GM12878 (cell line): ENCODE measurements around the gene LGALS4. TPM values are rescaled to one million over a fixed set of nuclear protein-coding genes. Genes with fewer than 3 reads are reported as not detected.

Source experiments
- ATAC-seq: fragments of 200-7000 bp; cut with Tn5 transposase; 3 replicates; pipeline ENCODE4 v1.9.1; 2020; ENCODE audit warnings: mild to moderate bottlenecking, moderate library complexity
- BruUV-seq: library from RNA; stranded (reverse); fragments of 400-500 nt; replicated peaks from 2 replicates; lab custom pipeline; 2021; lab: Mats Ljungman, UMichigan
- CTCF ChIA-PET: fragments of 300-600 bp; sonication (Branson Sonifier 250); formaldehyde crosslinking; extraction: SDS; loops from one replicate; lab custom pipeline; 2021; ENCODE audit warnings: inconsistent platforms; lab: Yijun Ruan, JAX
- POLR2A ChIA-PET: fragments of 350-600 bp; formaldehyde crosslinking; extraction: SDS; loops from one replicate; lab custom pipeline; 2021; ENCODE audit warnings: inconsistent platforms; lab: Charles Lee
- RAD21 ChIA-PET: fragments of 300-600 bp; sonication (Branson Sonifier 250); formaldehyde crosslinking; loops from one replicate; lab custom pipeline; 2023; ENCODE audit warnings: antibody characterized with exemption; ENCODE audit not compliant: unreplicated experiment; lab: Charles Lee
- SMC1A ChIA-PET: fragments of 300-600 bp; sonication (Branson Sonifier 250); formaldehyde crosslinking; loops from one replicate; lab custom pipeline; 2023; ENCODE audit not compliant: unreplicated experiment, uncharacterized antibody; lab: Charles Lee
- DNase-seq: peaks from one replicate; pipeline ENCODE4 v3.0.0-alpha.2; 2011; ENCODE audit warnings: low read depth, low spot score
- FAIRE-seq: peaks from 3 replicates; lab custom pipeline; 2011; peaks lifted over from hg19 to GRCh38; lab: Jason Lieb, UNC
- H2AFZ ChIP-seq: 2 replicates; pipeline ENCODE4 v1.6.0; 2011; ENCODE audit warnings: low read depth, low read length, control low read depth; ENCODE audit not compliant: control insufficient read depth
- H3K27ac ChIP-seq: 2 replicates; pipeline ENCODE4 v1.5.1; 2011; ENCODE audit warnings: control low read depth; ENCODE audit not compliant: control insufficient read depth, insufficient read depth
- H3K27me3 ChIP-seq, 2 experiments: replicated peaks in 1 of 2; 2 replicates each; pipeline versions ENCODE4 v1.6.0 to v1.6.1; 2011; ENCODE audit warnings: low read length in 1 of 2; ENCODE audit not compliant: control insufficient read depth in 2 of 2, insufficient read depth in 2 of 2
- H3K36me3 ChIP-seq, 2 experiments: 2 replicates each; pipeline ENCODE4 v1.5.1; 2011; ENCODE audit warnings: low read length in 1 of 2; ENCODE audit not compliant: control insufficient read depth in 2 of 2, insufficient read depth in 2 of 2
- H3K4me1 ChIP-seq: 2 replicates; pipeline ENCODE4 v1.6.1; 2011; ENCODE audit warnings: mild to moderate bottlenecking, low read length, moderate library complexity, mixed read lengths; ENCODE audit not compliant: control insufficient read depth, insufficient read depth
- H3K4me2 ChIP-seq: 2 replicates; pipeline ENCODE4 v1.6.0; 2011; ENCODE audit warnings: control low read depth; ENCODE audit not compliant: control insufficient read depth, insufficient read depth
- H3K4me3 ChIP-seq: fragments of 200-600 bp; sonication (generic); 2 replicates; pipeline ENCODE4 v1.5.1; 2016
- H3K79me2 ChIP-seq: 2 replicates; pipeline ENCODE4 v1.6.0; 2011; ENCODE audit warnings: low read length; ENCODE audit not compliant: control insufficient read depth, insufficient read depth
- H3K9ac ChIP-seq: 2 replicates; pipeline ENCODE4 v1.8.0; 2011; ENCODE audit warnings: low read length, control low read depth, mixed read lengths; ENCODE audit not compliant: control insufficient read depth, insufficient read depth
- H3K9me3 ChIP-seq: replicated peaks from 3 replicates; pipeline ENCODE4 v1.5.1; 2011; ENCODE audit warnings: mild to moderate bottlenecking, low read length; ENCODE audit not compliant: control insufficient read depth, insufficient read depth
- H4K20me1 ChIP-seq: 2 replicates; pipeline ENCODE4 v1.6.0; 2011; ENCODE audit not compliant: control insufficient read depth, insufficient read depth
- BCL3 ChIP-seq: IDR thresholded peaks from 2 replicates; pipeline ENCODE4 v1.6.1; 2011; ENCODE audit warnings: borderline replicate concordance, low read depth, mild to moderate bottlenecking, moderate library complexity, low read length; ENCODE audit not compliant: insufficient read depth, poor library complexity, severe bottlenecking
- BHLHE40 ChIP-seq, 2 experiments: fragments of 450-650 bp in 1 of 2; IDR thresholded peaks; 2 replicates each; pipeline ENCODE4 v1.6.1; 2011 to 2017; ENCODE audit warnings: low read depth in 2 of 2, borderline replicate concordance in 1 of 2, improper control_type of control experiment in 1 of 2, low read length in 1 of 2, mild to moderate bottlenecking in 1 of 2
- ESRRA ChIP-seq: IDR thresholded peaks from 2 replicates; pipeline ENCODE4 v1.6.1; 2012; ENCODE audit warnings: mild to moderate bottlenecking, low read length, improper control_type of control experiment
- HCFC1 ChIP-seq: fragments of 150-350 bp; IDR thresholded peaks from 2 replicates; pipeline ENCODE4 v1.6.1; 2014; ENCODE audit warnings: low read length
- HSF1 ChIP-seq: fragments of 150-350 bp; IDR thresholded peaks from 2 replicates; pipeline ENCODE4 v1.6.1; 2014; ENCODE audit warnings: mild to moderate bottlenecking, low read depth, low read length
- KAT2A ChIP-seq: conservative IDR thresholded peaks from 2 replicates; pipeline ENCODE4 v1.6.1; 2011; ENCODE audit warnings: low read depth, low read length; ENCODE audit not compliant: control insufficient read depth
- PML ChIP-seq: IDR thresholded peaks from 2 replicates; pipeline ENCODE4 v1.6.1; 2012; ENCODE audit warnings: low read length, inconsistent platforms
- WRNIP1 ChIP-seq: IDR thresholded peaks from 2 replicates; pipeline ENCODE4 v1.6.1; 2011; ENCODE audit warnings: low read depth, low read length, improper control_type of control experiment, borderline replicate concordance
- WGBS: methylation state at CpG from one replicate; pipeline ENCODE4 v1.1.6; 2016; ENCODE audit warnings: low lambda C conversion rate; ENCODE audit not compliant: insufficient replicate concordance, insufficient coverage; ENCODE audit errors: missing lambda C conversion rate; 5-methylcytosine and 5-hydroxymethylcytosine counted together
- in situ Hi-C: fragments of 300-500 bp; cut with MboI; formaldehyde crosslinking; loops from 9 replicates; pipeline ENCODE4 v1.14.3; 2018; ENCODE audit warnings: mixed read lengths
- intact Hi-C: fragments of 100-400 bp; cut with micrococcal nuclease; formaldehyde crosslinking; loops from one replicate; pipeline ENCODE4 v1.14.2; 2022; ENCODE audit not compliant: unreplicated experiment
- polyA plus RNA-seq, 11 experiments: library from polyadenylated mRNA; depleted of rRNA in 4 of 11; unstranded in 6 of 11; stranded (reverse) in 5 of 11; fragments of >200 nt; fragmentation: Nextera tagmentation in 4 of 11; fragmentation: Illumina TruSeq in 1 of 11; extraction: Ambion mirVana in 4 of 11; extraction: Trizol in 1 of 11; gene quantifications; 1 replicate in 1 of 11; 2 replicates in 10 of 11; pipeline versions ENCODE4 v1.2.1 to v1.2.3, GENCODE V29; 2011 to 2016; ENCODE audit warnings: inconsistent platforms in 2 of 11, missing spikeins in 2 of 11, low read depth in 1 of 11
- total RNA-seq, 4 experiments: library from RNA; depleted of rRNA in 3 of 4; stranded (reverse); fragments of >200 nt in 3 of 4; fragmentation: Illumina TruSeq in 1 of 4; extraction: Trizol in 1 of 4; gene quantifications; 2 replicates each; pipeline versions ENCODE4 v1.2.1 to v1.2.3, GENCODE V29; 2013 to 2021
- TF ChIP-seq, protein P1 (sequence below): fragments of 450-650 bp; IDR thresholded peaks from 2 replicates; pipeline ENCODE4 v1.6.1; 2017; ENCODE audit warnings: borderline replicate concordance

Gene LGALS4
- total and polyA plus RNA-seq, 10 of the 15 experiments (the other 5 are each of a cell fraction or from before 2014, with no cell fraction given) = 0.13 to 2.1 (median 0.26) TPM; not detected in 4

GRCh38 chr19:38769635-38770211, 43.0 kb downstream of the LGALS4 start (continued):
- TF ChIP-seq BHLHE40 (IDR thresholded peaks at IDR 0.05; ENCODE audit: borderline replicate concordance in 1 of 2, low read depth in 2 of 2, low read length in 1 of 2) = peak in 1 of 2 experiments; percentile 75; a peak in 2 of 4 replicates

- in situ Hi-C loops = no loop called here
- ChIA-PET CTCF (no interaction called here), RAD21 (no interaction called here), SMC1A (no interaction called here), POLR2A (interaction anchor here (0.6 kb wide), 1 partner anchor 63 kb away, joined by 4 read pairs; no protein-coding TSS in a partner anchor)
- no peak for TF ChIP-seq HSF1
- TF ChIP-seq PML = no peak
- no peak for TF ChIP-seq WRNIP1
- no peak for TF ChIP-seq HCFC1
- no peak for TF ChIP-seq BCL3
- no peak for TF ChIP-seq KAT2A
- no peak for TF ChIP-seq BHLHE40 (IDR thresholded peaks at IDR 0.05; ENCODE audit: borderline replicate concordance in 1 of 2, low read depth in 2 of 2, low read length in 1 of 2)
- TF ChIP-seq, protein P1, sequence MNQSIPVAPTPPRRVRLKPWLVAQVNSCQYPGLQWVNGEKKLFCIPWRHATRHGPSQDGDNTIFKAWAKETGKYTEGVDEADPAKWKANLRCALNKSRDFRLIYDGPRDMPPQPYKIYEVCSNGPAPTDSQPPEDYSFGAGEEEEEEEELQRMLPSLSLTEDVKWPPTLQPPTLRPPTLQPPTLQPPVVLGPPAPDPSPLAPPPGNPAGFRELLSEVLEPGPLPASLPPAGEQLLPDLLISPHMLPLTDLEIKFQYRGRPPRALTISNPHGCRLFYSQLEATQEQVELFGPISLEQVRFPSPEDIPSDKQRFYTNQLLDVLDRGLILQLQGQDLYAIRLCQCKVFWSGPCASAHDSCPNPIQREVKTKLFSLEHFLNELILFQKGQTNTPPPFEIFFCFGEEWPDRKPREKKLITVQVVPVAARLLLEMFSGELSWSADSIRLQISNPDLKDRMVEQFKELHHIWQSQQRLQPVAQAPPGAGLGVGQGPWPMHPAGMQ = no peak
- TF ChIP-seq ESRRA = no peak
- 60% methylated on average over 10 of the region's 10 CpGs for WGBS
- no peak for ATAC-seq
- no peak overlapping the region for H3K9ac ChIP-seq
- intact Hi-C loops = no loop called here
- no peak overlapping the region for H2AFZ ChIP-seq
- no peaks in the 10 kb centered on the region for H3K27me3 ChIP-seq
- BruUV-seq = no TSS peak
- no peaks in the 10 kb centered on the region for H3K79me2 ChIP-seq
- no peaks in the 10 kb centered on the region for H3K9me3 ChIP-seq
- no peak for DNase-seq
- no peak for FAIRE-seq
- H3K36me3 ChIP-seq = no peaks in the 10 kb centered on the region
- no peaks in the 10 kb centered on the region for H4K20me1 ChIP-seq
- H3K4me1 ChIP-seq = no peaks in the 10 kb centered on the region
- H3K27ac ChIP-seq = no peak overlapping the region
- H3K4me3 ChIP-seq = no peak overlapping the region
- H3K4me2 ChIP-seq = no peak overlapping the region
Measured at GRCh38 chr19:38766276-38767047, 46.3 kb downstream of the LGALS4 start.
